HG03432 (cell line): Measurements from ENCODE around the gene CATSPERE.

Source experiments
- ATAC-seq: cut with Tn5 transposase; IDR thresholded peaks from one replicate; pipeline ENCODE4 v1.9.1; 2021; ENCODE audit warnings: mild to moderate bottlenecking, moderate library complexity; ENCODE audit not compliant: unreplicated experiment

Gene CATSPERE

DNA sequence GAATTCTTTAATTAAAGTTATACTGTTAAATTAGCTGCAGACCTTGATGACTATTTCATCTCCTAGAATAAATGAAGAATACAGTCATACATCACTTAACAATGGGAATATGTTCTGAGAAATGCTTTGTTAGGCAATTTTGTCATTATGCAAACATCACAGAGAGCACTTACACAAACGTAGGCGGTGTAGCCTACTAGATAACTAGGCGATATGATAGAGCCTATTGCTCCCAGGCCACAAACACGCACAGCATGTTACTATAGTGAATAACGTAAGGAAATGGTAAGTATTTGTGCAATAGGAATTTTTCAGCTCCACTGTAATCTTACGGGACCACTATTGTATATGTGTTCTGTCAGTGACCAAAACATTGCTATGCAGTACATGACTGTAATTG, 154.2 kb downstream of the CATSPERE start:
- no peak for ATAC-seq

GRCh38 chr1:244626709-244627108, 165.6 kb downstream of the CATSPERE start:
- no peak for ATAC-seq

DNA sequence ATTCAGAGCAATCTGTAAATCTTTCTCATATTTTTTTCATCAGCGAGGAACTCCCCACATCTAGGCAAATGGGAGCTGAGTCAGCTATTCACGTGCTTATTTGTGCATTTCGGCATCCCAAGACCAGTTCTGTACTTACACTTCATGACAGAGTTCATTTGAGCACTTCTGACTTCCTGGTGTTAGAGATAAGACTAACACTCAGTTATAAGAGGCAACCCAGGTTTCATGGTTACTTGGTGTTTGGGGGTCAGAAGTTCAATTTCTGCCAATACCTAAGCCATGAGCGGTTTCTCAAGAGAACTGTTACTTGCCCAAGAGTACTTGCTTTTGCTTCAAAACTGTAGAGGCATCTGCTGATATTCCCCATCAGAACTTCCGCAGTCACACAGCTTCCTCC, 167.7 kb downstream of the CATSPERE start:
- no peak for ATAC-seq

- ATAC-seq: no peak
Observed at GRCh38 chr1:244633140-244633539, 172.1 kb downstream of the CATSPERE start.

GRCh38 chr1:244634546-244634945, 173.5 kb downstream of the CATSPERE start:
- no peak for ATAC-seq

GRCh38 chr1:244636488-244637259, 175.6 kb downstream of the CATSPERE start:
- ATAC-seq: no peak

GRCh38 chr1:244639561-244639960, 178.5 kb downstream of the CATSPERE start:
- ATAC-seq: no peak

- ATAC-seq: no peak
Observed at GRCh38 chr1:244640917-244641316, 179.8 kb downstream of the CATSPERE start.

DNA sequence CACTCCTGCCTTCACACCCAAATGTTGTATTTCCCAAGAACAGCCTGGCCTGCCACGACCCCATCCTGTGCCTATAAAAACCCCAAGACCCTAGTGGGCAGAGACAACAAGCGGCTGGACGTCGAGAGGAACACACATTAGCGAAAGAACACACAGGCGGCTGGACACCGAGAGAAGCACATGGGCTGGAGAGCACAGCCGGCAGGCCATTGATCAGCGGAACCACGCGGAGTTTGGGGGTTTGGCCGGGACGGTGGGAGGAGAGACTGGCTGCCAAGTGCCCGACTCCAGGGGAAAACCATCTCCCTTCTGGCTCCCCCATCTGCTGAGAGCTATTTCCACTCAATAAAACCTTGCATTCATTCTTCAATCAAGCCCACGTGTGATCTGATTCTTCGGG, 181.5 kb downstream of the CATSPERE start:
- no peak for ATAC-seq

- no peak for ATAC-seq
Observed at GRCh38 chr1:244642988-244643387, 181.9 kb downstream of the CATSPERE start.

DNA sequence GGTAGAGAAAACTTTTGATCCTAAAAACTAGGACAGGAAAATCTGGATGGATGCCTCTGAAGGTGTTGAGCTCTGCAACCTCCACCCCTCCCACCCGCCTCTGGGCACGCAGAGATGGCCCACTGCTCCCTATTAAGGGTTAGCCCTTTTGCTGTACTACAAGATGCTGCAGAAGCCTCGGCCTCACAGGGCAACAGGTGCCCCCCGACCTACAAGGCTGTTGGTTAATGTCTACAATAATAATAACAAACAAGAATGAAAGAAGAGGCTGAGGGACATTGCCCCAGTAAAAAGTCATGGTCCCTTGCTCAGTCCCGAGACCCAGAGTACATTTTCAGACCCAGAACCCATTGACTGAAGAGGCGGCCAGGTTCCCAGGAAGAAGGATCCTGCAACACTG, 184.3 kb downstream of the CATSPERE start:
- ATAC-seq: no peak

GRCh38 chr1:244645890-244646289, 184.8 kb downstream of the CATSPERE start:
- ATAC-seq: no peak

- ATAC-seq: no peak
Observed at GRCh38 chr1:244647819-244648218, 186.7 kb downstream of the CATSPERE start.

DNA sequence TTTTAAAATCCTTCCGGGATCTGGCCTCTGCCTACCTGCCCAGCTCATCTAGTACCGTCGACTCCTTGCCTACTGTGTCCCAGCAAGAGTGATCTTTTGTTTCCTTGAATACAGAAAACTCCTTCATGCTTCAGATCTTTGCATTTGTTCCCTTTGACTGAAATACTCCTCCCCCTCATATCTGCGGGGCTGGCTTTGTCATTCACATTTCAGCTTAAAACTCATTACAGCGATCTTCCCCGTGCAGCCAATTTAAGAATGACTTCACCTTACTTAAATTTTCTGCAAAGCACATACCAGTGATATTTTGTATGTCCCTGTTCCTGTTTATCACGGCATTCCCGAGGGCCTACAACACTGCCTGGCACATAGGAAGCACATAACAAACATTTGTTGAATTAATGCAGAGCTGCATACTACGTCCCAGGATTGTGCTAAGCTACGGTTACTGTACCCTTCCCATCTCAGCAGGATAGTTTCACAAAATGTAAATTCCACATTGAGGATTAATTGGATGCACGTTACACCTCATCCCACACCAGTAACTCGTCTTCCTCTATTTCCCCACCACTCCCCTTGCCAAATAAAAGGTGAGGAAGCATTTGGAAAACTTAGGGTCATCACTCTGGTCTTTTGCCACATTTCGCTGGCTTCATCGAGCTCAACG, 191.0 kb downstream of the CATSPERE start:
- ATAC-seq: no peak

DNA sequence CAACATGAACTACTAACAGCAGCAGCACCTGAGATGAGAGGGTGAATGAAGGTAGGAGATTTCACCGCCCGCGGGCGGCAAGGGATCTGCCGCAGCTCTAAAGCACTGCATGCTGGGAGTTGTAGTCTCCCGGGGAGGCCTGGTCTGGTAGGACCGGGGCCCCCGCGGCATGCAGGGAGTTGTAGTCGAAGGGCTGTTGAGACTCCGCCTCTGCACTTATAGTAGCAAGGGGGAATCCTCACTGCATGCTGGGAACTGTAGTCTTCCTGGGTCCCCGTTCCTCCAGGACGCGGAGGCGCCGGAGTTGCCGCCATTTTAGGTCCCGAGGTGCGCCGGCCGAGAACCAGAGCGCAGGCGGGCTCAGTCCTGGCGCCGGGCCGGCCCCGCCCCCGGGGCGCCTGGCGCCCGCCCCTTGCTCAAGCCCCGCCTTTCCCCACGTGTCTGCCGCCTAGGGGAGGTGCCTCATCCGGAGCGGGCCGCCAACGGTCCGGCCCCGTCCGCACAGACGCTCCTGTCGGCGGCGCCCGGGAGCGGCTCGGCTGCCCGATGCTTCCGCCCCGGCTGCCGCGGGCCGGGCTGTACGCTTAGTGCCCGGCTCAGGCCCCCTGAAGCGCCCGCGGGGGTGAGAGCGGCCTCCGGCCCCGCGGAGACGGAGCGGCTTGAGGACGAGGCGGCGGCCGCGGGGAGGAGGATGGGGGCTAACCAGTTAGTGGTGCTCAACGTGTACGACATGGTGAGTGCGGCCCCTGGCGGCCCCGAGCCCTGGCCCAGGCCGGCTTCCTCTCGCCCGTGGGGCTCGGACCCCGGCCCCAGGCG, 191.8 kb downstream of the CATSPERE start, which contains the start of gene DESI2:
Gene DESI2, plus strand, starts transcription at position 504 of the 816 bp plus-strand sequence. Its CDS starts 188 bp downstream, at position 692.
- ATAC-seq: peak; percentile 95

- ATAC-seq: no peak
Observed at GRCh38 chr1:244653439-244654107, 192.5 kb downstream of the CATSPERE start.

GRCh38 chr1:244654108-244655038, 193.3 kb downstream of the CATSPERE start:
- ATAC-seq: no peak

DNA sequence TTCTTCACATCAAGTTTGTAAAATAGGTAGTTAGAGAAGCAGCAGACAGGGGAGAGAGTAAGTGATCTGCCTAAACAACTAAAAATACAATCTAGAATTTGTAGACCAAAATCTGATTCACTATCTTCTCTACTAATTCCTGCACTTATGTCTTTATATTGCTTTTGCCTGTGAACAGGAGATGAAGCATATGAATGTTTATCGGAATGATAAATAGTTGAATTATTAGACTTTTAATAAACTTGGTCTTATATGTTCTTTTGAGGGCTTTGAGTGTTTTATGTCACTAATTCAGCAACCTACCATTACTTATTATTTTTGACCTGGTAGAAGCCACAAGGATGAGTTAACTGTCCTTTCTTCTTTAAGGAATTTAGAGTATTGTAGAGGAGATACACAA, 194.1 kb downstream of the CATSPERE start:
- no peak for ATAC-seq

DNA sequence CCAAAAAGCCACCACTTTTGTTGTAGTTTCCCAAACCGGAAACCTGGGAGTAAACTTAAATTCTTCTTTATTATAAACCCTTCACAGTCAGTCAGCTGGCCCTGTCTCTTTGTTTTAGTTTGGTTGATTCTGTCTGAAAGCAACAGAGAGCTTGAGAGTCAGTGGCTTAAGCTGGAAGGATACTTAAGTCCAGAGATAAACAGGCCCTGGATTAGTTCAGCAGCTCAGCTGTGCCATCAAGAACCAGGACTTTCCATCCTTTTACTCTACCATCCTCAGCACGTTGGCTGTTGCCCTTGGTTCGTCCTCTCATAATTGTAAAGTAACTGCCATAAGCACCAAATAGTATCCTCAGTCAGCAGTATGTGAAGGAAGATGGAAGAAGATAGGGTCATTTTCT, 196.3 kb downstream of the CATSPERE start:
- ATAC-seq: no peak

DNA sequence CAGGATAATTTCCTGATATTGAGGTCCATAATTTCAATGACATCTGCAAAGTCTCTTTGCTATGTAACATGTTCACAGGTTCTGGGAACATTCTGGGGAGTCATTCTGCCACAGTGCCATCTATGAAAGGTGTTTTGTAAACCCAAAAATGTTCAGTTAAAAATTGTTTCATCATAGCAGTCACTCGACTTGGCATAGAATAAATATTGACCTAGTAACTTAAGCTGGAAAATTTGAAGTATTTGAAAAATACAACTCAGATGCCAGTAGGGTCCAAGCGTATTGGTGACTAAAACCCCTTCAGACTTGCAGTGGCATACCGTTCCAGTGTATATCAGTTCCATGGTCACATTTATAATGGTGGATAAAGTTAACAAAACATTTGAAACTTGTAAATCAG, 198.6 kb downstream of the CATSPERE start:
- no peak for ATAC-seq
